ENCODE results near the gene SHISA6.

SHISA6 gene

DNA sequence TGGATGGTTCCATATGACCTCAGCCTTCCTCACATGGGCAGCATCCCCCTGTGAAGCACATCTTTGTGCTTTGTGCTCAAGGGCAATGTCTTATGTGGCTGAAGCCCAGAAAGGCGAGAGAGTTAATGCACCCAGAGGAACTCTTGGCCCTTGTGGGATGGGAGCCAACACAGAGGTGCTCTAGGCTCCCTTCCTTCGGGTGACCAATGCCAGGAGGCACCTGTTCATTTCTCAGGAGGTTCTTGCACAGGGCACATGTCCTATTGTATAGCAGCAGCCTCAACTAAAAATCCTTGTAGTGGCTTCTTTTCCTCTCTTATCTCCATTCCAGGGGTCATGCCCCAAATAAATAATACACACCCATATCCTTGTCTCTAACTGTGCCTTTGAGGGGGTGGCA lies 273.6 kb downstream of the SHISA6 start:
- DNase-seq (ENCODE audit: low read depth in 2 of 3, low spot score in 2 of 3): no peak

DNA sequence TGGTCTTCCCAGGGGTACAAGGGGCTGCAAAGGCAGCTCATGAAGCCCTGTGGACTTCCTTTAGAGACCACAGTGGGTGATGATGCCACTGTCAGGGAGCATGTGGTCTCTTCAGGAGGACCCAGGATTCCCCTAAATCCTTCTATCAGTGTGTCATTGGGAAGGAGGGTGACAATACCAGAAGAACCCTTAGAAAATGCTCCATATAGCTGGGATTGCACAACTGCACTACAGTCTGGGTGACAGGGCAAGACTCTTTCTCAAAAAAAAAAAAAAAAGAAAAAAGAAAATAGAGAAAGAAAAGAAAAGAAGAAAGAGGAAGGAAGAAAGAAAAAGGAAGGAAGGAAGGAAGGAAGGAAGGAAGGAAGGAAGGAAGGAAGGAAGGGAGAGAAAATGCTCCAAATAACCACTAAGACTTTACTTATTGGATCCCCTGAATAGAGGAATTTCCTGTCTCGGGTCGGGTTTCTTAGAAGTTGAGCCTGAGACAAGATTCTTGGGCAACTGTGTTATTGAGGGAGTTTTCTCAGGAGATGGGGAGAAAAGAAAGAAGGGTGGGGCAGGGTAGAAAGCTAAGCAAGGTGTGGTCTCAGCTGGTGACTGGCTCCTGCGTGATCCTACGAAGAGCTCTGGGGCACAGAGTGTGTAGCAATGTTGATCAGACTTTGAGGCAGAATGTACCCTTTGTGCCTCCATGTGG lies 274.1 kb downstream of the SHISA6 start:
- no peak for DNase-seq (ENCODE audit: low read depth in 2 of 3, low spot score in 2 of 3)

DNA sequence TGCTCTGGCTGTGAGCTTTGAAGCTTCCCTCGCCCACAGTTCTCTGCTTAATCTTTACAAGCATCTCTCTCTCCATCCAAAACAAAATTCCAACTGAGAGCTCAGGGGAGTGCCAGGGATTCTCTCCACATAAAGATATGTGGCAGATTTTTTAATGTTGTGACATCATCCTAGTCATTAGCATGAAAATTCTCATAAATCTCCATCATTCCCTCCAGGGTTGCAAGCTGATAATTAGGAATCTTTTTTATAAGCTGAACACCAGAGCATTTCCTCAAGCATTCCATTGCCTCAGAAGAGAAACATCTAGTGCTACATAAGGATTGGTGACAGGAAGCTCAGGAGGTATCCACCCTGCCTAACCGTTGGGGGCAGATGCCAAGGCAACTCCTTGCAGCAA lies 274.9 kb downstream of the SHISA6 start:
- no peak for DNase-seq (ENCODE audit: low read depth in 2 of 3, low spot score in 2 of 3)

DNA sequence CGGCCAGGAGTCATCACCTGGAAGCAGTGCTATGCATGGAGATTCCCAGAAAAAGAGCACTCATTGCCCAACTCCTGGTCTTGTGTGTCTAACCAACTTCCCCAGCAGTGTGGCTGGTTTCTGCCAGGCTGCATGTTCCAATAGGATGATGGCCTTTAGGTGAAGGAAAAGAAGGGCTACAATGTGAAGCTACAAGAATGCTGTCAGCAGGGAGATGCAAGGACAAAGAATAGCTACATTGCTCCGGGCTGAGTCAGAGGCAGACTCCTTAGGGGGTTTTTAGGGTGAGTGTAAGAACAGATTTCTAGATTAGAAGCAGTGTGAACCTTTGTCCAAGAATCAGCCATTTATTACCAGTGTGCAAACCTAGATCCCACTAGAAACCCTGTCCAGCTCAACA lies 294.2 kb downstream of the SHISA6 start:
- no peak for DNase-seq (ENCODE audit: low read depth in 2 of 3, low spot score in 2 of 3)

DNA sequence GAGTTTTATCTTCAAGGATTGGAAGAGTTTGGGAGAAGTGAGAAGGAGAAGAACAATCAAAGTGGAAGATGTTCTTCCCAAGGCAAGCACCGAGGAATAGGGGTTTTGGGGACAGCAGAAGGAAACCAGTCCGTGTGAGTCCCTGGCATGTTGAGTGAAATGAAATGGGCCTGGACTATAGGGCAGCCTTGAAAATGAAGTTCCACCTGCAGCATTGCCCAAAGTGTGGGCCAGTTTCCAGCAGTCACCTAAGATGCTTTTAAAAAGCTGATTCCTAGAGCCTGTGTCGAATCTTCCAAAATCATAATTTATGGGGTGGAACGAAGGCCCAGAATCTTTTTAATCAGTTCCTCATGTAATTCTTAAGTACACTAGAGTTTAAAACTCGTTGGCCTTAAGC lies 297.4 kb downstream of the SHISA6 start:
- DNase-seq (ENCODE audit: low read depth in 2 of 3, low spot score in 2 of 3): no peak

DNA sequence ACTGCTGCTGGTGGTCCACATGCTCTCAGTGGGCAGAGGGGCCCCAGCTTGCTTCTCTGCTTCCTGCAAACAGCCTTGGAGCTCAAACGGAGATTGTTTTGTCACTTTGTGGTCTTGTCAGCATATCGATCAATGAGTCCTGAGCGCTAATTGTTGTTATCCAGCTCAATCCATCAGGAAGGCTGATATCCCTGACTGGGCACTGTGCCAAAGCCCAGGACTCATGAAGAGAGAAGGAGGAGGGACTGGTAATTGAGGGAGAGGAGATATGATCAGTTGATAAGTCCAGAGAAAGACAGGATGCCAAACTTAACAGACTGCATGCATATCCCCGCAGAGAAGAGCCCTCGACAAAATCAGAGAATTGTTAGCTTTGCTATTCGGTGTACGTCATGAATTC lies 298.6 kb downstream of the SHISA6 start:
- DNase-seq (ENCODE audit: low read depth in 2 of 3, low spot score in 2 of 3): no peak

DNA sequence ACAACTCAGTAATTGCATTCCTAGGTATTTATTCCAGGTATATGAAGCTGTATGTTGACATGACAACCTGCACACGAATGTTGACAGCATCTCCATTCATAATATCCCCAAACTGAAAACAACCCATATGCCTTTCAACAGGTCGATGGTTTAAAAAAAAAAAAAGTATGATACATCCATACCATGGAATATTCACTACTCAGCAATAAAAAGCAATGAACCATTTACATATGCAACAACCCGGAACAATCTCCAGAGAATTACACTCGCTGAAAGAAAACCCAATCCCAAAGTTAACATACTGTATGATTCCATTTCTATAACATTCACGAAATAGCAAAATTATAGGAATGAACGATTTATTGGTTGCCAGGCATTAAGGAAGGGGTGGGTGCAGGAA lies 304.0 kb downstream of the SHISA6 start:
- DNase-seq (ENCODE audit: low read depth in 2 of 3, low spot score in 2 of 3): no peak

DNA sequence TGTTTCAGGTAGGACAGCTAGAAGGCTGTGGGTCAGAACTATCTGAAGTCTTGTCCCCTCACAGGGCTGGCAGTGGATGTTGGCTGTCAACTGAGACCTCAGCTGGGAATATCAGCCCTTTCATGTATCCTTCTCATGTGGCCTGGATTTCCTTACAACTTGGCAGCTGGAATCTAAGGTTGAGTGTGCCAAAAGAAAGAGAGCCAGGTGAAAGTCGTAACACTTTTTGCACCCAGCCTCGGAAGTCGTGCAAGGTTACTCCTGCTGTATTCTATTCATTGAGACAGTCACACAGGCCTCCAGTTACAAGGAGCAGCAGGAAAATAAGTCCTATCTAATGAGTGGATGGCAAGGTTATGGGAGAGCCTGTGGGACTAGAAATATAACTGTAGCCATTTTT lies 304.7 kb downstream of the SHISA6 start:
- no peak for DNase-seq (ENCODE audit: low read depth in 2 of 3, low spot score in 2 of 3)

DNA sequence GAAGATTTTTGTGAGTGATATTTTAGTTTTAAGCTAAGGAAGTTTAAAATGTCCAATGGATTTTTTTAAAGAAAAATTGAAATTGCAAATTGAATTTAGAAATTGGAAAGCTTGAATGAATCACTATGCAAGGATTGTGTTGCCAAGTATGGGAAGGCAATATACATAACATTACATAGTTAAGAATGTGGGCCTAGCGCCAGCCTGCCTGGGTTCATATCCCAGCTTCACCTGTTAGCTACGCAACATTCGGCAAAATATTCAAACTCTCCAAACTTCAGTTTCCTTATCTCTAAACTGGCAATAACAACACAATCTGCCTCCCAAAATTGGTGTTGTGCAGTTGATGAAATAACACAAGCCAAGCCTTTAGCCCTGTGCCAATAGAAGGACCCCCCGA lies 306.8 kb downstream of the SHISA6 start:
- DNase-seq (ENCODE audit: low read depth in 2 of 3, low spot score in 2 of 3): no peak

DNA sequence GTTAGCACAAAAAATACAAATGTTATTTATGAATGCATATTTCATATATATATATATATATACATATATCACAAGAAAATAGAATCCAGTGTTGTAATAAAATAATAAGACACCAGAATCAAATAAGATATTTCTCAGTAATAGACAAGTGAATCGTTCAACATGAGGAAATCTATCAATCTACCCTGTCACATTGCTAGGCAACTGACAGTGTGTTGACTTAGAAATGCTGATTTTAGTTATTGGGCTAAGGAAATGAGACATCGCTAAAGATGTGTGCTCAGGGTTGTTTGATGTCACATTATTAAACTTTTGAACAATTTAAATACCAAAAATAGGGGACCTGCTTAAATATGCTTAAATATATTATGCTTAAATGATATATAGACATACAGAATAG lies 307.4 kb downstream of the SHISA6 start:
- no peak for DNase-seq (ENCODE audit: low read depth in 2 of 3, low spot score in 2 of 3)

DNA sequence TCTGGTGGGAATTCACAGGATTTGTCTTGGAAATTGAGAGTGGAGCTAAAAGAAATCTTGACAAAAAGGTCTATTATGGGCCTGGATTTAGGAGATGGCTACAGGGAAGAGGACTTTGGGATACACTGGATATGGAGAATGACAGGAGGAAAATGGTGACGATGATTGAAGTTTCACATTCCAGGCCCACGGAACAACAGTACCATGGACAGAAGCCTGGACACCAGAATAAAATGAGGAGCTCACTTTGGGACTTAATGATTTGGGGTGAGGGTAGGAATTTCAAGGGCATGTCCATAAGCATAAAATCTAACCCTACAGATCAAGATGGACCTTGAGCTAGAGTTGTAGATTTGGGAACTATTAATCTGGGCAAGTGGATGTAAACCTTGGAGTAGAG lies 309.4 kb downstream of the SHISA6 start:
- no peak for DNase-seq (ENCODE audit: low read depth in 2 of 3, low spot score in 2 of 3)

DNA sequence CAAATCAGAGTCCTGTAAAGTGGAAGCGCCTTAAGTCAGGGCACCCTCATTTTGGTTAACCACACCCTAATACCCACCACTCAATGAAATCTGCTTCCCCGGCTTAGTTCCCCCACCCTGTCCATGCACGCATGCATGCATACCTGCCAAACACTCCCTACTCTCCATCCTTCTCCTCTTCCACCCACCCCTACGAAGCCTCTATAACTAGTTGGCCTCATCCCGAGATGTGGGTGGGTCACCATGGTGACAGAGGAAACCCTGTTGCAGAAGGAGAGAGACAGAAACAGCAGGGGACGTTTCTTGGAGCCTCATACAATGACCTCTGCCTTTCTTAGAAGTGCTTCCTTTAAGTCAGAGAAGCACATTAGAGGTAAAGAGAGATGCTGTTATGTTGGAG lies 310.4 kb downstream of the SHISA6 start:
- no peak for DNase-seq (ENCODE audit: low read depth in 2 of 3, low spot score in 2 of 3)

DNA sequence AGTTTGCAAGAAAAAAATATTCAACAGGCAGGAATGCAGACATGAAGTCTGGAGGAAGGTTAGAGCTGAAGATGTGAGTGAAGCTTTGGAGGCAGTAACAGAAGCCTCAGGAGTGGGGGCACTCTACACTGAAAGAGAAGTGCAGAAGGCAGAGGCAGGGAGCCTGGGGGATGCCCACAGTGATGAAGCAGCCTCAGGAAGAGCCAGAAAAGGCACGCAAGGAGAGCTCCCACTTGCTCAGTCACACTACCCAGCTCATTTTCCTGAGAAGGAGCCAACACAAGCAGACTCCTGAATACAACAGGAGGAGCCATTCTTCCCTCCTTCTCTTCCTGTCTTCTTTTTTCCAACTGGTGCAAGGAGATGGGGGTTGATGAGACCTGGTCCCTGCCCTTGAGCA lies 312.1 kb downstream of the SHISA6 start:
- DNase-seq (ENCODE audit: low read depth in 2 of 3, low spot score in 2 of 3): no peak

DNA sequence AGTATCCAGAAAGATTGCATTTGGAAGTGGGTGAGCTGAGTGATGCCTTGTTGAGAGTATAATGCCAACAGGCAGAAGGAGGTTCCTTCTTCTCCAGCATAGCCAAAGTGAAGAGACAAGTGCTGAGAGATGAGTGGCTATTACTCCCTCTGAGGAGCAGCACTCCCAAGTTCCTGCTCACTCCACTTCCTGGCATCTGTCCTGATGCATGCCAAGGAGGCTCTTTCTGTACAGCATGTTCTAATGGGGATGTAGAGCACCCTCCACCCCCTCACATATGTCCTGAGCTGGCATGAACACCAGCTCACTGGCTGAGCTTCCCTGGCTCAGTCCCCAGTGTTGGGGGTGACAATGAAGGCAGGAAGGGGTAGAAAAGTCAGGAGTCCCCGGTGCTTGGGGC lies 313.0 kb downstream of the SHISA6 start:
- no peak for DNase-seq (ENCODE audit: low read depth in 2 of 3, low spot score in 2 of 3)

DNA sequence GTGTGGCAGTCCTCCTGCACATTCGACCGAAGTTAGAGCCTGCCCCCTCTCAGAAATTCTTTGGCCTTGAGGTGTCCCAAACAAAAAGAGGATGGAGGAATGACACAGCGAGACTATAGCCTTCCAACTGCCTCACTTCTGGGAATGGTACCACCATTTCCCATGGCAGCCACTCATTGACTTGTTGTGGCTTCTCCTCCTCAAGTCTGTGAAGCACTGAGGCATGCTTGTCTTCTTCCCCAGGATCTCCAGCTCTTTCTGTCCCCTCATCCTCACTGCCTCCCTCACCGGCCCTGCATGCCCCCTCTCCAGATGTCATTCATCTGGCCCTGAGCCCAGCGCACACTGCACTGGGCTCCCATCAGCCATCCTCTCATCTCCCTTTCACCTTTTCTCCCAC lies 313.5 kb downstream of the SHISA6 start:
- DNase-seq (ENCODE audit: low read depth in 2 of 3, low spot score in 2 of 3): no peak

DNA sequence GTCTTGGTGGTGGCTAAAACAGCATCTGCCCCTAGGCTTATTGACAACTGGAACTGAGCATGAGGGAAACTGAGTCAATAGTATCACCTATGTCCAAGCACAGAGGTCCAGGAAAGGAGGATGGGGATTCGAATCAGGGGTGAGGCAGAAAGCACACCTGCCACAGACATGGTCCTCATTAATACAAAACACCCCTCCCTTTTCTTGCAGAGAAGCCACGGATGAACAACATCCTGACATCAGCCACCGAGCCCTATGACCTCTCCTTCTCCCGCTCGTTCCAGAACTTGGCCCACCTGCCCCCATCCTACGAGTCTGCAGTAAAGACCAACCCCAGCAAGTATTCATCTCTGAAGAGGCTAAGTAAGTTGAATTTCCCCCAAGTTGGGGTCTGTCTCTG lies 314.5 kb downstream of the SHISA6 start:
- DNase-seq (ENCODE audit: low read depth in 2 of 3, low spot score in 2 of 3): no peak

DNA sequence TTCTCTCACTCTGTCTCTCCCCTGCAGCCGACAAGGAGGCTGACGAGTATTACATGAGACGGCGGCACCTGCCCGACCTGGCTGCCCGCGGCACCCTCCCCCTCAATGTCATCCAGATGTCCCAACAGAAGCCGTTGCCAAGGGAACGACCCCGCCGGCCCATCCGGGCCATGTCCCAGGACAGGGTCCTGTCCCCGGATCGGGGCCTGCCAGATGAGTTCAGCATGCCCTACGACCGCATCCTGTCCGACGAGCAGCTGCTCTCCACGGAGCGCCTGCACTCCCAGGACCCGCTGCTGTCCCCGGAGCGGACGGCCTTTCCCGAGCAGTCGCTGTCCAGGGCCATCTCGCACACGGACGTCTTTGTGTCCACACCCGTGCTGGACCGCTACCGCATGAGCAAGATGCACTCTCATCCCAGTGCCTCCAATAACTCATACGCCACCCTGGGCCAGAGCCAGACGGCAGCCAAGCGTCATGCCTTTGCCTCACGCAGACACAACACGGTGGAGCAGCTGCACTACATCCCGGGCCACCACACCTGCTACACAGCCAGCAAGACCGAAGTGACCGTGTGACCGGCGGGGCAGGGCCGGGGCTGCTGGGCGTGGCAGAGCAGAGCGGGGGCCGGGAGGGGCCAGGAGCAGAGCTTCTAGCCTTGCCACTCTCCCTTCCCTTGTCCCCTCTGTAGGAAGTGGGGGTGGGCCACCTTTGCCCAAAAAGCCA lies 316.9 kb downstream of the SHISA6 start:
- DNase-seq (ENCODE audit: low read depth in 2 of 3, low spot score in 2 of 3): no peak

DNA sequence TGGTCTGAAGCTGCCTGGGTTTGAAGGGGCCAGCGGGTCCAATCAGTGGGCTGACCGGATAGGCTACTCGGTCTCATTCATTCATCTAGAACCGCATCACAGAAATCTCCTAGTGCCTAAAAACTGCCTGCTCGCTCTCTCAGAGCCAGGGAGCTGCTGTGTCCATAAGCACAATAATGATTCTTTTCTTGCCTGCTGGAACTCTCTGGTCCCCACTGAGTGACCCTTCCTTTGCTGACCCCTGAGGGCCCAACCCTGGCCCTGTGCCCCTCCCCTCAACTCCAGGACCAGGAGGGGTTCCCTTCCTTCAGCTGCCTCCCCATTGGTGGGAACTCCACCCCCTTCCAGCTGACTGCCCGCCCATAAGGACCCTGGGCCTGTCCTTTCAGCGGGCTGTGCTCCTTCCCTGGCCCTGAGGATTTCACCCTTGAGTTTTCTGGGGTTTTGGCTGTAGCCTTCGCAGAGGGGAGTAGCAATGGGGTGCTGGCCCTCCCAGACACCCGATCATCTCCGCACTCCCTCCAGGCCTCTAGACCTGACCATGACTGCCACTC lies 317.7 kb downstream of the SHISA6 start:
- no peak for DNase-seq (ENCODE audit: low read depth in 2 of 3, low spot score in 2 of 3)

DNA sequence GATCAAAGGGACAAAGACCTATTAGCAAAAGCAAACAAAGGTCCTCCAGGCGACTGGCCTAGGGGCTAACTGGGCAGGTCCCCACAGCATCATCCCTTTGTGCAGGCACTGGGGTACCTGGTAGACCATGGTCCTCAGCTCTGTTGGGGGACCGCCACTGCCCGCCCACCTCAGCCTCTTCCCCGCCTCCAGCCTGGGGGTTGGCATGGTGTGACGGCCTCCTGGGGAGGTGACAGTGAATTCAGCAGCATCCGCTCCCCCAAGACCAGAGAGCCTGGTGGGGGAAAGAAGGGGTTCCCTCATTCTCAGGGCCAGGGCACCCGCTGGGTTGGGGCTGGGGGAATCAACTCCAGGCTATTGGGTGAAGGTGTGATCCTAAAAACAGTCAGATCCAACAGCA lies 318.6 kb downstream of the SHISA6 start:
- DNase-seq (ENCODE audit: low read depth in 2 of 3, low spot score in 2 of 3): no peak

DNA sequence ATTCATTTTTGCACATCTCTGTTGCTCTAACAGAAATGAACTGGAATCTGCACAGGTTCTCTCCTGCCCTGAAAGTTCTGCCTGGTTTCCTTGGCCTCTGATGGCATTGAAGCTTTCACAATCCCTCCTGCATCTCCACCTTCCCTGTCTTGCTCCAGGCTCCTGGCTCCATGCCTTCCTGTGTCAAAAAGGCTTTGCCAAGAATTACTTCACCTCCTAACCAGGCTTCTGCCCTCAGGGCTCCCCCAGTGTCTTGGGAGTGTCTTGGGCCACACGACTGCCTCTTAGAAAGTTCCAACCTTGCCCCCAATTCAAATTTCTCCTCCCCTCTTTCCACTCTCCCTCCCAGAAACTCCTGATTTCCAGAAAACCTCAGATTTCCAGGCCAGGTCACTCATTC lies 320.3 kb downstream of the SHISA6 start:
- no peak for DNase-seq (ENCODE audit: low read depth in 2 of 3, low spot score in 2 of 3)

DNA sequence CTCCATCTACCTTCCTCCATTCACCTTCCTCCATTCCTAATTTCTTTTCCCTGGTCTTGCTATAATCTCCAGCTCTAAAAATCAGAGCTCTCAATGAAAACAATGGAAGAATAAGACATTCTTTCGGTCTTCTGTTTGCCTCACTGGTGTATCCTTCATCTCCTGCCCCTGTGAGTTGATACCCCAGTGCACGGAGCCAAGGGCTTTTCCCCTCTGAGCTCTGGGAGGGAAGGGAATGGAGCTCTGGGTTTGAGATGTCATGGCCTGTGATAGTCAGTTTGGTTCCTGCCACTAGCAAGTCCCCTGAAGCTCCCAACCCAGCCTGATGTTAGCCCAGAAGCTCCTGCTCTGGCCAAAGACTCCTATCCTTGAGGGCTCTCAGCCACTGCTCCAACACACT lies 320.7 kb downstream of the SHISA6 start:
- DNase-seq (ENCODE audit: low read depth in 2 of 3, low spot score in 2 of 3): no peak

DNA sequence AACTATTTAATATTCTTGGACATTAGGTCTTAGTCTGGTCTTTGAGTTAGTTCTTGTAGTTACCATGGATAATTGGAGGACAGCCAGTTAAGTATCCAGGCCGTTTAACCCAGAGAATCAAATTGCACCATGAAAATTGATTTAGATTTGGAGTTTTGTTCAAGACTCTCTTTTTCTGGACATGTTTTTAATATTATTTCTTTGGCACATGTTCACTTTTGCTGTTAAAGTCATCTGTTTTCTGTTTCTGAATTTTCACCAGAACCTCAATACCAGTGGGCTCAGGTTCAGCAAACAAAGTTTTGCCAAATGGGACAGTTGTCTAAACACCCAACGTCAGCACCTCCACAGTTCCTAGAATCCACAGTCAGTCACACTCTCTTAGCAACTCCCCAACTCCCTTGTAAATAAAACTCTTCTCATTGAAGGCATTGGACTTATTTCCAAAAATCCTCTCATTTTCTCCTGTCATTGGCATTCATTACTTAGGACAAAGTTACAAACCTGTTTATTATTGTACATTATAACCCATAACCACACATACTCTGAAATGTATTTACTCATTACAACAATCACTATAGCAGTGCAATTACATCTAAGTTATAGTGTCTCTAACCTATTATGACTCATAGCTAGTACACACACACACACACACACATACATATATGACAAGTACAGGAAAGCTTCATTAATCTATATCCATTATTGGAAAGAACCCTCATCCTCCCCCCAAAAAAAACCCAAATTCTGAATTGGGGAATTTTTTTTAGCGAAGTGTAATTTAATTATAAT lies 323.8 kb downstream of the SHISA6 start:
- no peak for DNase-seq (ENCODE audit: low read depth in 2 of 3, low spot score in 2 of 3)

Data from activated CD8-positive, alpha-beta memory T cell treated with anti-CD3 and anti-CD28 coated beads for 48 hours (primary cell).